ENCODE measurements around the gene FOXP1.

DNA sequence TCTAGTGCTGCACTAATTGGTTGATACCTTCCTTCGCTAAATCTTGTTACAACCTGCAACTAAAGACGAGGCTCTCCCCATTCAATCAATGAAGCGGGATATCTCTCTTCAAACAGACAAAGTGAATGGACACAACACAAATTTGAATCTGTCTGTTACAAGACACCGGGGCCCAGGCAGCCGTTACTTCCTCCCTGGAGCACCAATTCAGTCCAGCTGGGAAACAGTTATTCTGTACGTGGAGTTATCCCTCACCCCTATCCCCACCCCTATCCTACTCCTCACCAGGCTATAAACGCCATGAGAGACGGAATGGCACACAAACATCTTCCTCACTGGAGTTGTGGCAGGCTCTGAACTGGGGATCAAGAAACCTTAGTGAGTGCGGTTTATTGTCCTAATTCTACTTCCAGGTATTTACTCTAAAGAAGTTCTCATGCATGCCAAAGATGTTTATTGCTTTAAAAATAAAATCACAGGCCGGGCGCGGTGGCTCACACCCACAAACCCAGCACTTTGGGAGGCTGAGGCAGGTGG, 181.8 kb downstream of the FOXP1 start:
- TF ChIP-seq CTCF (IDR thresholded peaks at IDR 0.05) (no peak), POLR2A (IDR thresholded peaks at IDR 0.05) (no peak)
